Common myeloid progenitor, CD34-positive (primary cell): ENCODE results near the gene GNG10.

Experiments
- CTCF ChIA-PET: fragments of 350-600 bp; sonication (Branson Sonifier 250); formaldehyde crosslinking; loops from one replicate; lab custom pipeline; 2021; ENCODE audit warnings: antibody characterized with exemption; lab: Charles Lee
- POLR2A ChIA-PET: fragments of 350-600 bp; sonication (Branson Sonifier 250); formaldehyde crosslinking; loops from one replicate; lab custom pipeline; 2021; ENCODE audit warnings: antibody characterized with exemption; lab: Charles Lee
- DNase-seq, 3 donors: peaks; one replicate each; pipeline versions ENCODE4 v3.0.0 to v3.0.0-alpha.2; 2013
- H3K27ac ChIP-seq, 2 experiments: 1 replicate in 1 of 2; 2 replicates in 1 of 2; pipeline ENCODE4 v1.7.0; 2013; ENCODE audit warnings: inconsistent platforms in 2 of 2, low read length in 2 of 2, mild to moderate bottlenecking in 2 of 2, low read depth in 1 of 2, moderate library complexity in 1 of 2; ENCODE audit not compliant: severe bottlenecking in 2 of 2, insufficient read depth in 1 of 2, poor library complexity in 1 of 2
- H3K27me3 ChIP-seq, 5 experiments: replicated peaks in 2 of 5; 1 replicate in 3 of 5; 2 replicates in 2 of 5; pipeline versions ENCODE4 v1.6.1 to v1.7.0; 2013; ENCODE audit warnings: low read length in 4 of 5, mild to moderate bottlenecking in 2 of 5, moderate library complexity in 2 of 5, inconsistent platforms in 1 of 5; ENCODE audit not compliant: insufficient read depth in 5 of 5, control insufficient read depth in 4 of 5
- H3K36me3 ChIP-seq, 4 experiments: 1 replicate in 2 of 4; 2 replicates in 2 of 4; pipeline versions ENCODE4 v1.6.1 to v1.7.0; 2013; ENCODE audit warnings: low read length in 3 of 4, control low read depth in 1 of 4, mild to moderate bottlenecking in 1 of 4; ENCODE audit not compliant: control insufficient read depth in 4 of 4, insufficient read depth in 4 of 4
- H3K4me1 ChIP-seq, 4 experiments: 1 replicate in 3 of 4; 2 replicates in 1 of 4; pipeline versions ENCODE4 v1.6.1 to v1.7.1; 2013; ENCODE audit warnings: low read length in 3 of 4, mild to moderate bottlenecking in 3 of 4, control low read depth in 1 of 4, inconsistent platforms in 1 of 4, moderate library complexity in 1 of 4; ENCODE audit not compliant: control insufficient read depth in 4 of 4, insufficient read depth in 4 of 4; ENCODE audit errors: control extremely low read depth in 1 of 4
- H3K4me3 ChIP-seq, 7 experiments: 1 replicate in 4 of 7; 2 replicates in 3 of 7; pipeline versions ENCODE4 v1.5.1 to v1.7.0; 2013; ENCODE audit warnings: mild to moderate bottlenecking in 7 of 7, low read length in 6 of 7, moderate library complexity in 6 of 7, inconsistent platforms in 2 of 7, low read depth in 2 of 7, control low read depth in 1 of 7; ENCODE audit not compliant: insufficient read depth in 4 of 7, control insufficient read depth in 1 of 7; ENCODE audit errors: extremely low read depth in 1 of 7
- H3K9me3 ChIP-seq, 5 experiments: 1 replicate in 4 of 5; 2 replicates in 1 of 5; pipeline versions ENCODE4 v1.6.1 to v1.7.1; 2013; ENCODE audit warnings: low read length in 4 of 5, mild to moderate bottlenecking in 2 of 5, inconsistent platforms in 1 of 5, low read depth in 1 of 5, moderate library complexity in 1 of 5; ENCODE audit not compliant: control insufficient read depth in 4 of 5, insufficient read depth in 2 of 5; ENCODE audit errors: control extremely low read depth in 1 of 5
- WGBS: methylation state at CpG from one replicate; pipeline ENCODE4 v1.1.5; 2013; ENCODE audit not compliant: insufficient coverage; 5-methylcytosine and 5-hydroxymethylcytosine counted together

GNG10 gene

GRCh38 chr9:111712369-111712768, 51.0 kb downstream of the GNG10 start:
- WGBS: 100% methylated on average over 3 of the region's 3 CpGs
- H3K4me1 ChIP-seq: no peaks in the 10 kb centered on the region
- H3K4me3 ChIP-seq: no peak overlapping the region
- H3K27ac ChIP-seq: no peak overlapping the region
- CTCF ChIA-PET: interaction anchor here (1.9 kb wide), 1 partner anchor 47 kb away, joined by 4 read pairs; no protein-coding TSS in a partner anchor
- POLR2A ChIA-PET: no interaction called here
- DNase-seq: no peak
- no peaks in the 10 kb centered on the region for H3K27me3 ChIP-seq
- H3K36me3 ChIP-seq: no peaks in the 10 kb centered on the region
- H3K9me3 ChIP-seq: no peaks in the 10 kb centered on the region

GRCh38 chr9:111715471-111715870, 54.1 kb downstream of the GNG10 start:
- H3K4me3 ChIP-seq: no peak overlapping the region
- H3K27ac ChIP-seq: no peak overlapping the region
- no peaks in the 10 kb centered on the region for H3K9me3 ChIP-seq
- POLR2A ChIA-PET: no interaction called here
- no peak for DNase-seq
- CTCF ChIA-PET: no interaction called here
- no peaks in the 10 kb centered on the region for H3K4me1 ChIP-seq
- H3K36me3 ChIP-seq: no peaks in the 10 kb centered on the region
- H3K27me3 ChIP-seq: no peaks in the 10 kb centered on the region

- Histone ChIP-seq H3K36me3 (peaks cover 0 to 2% (median 0%) of the 10 kb centered on the region in 4 experiments), H3K4me1 (no peaks in the 10 kb centered on the region), H3K9me3 (no peaks in the 10 kb centered on the region), H3K27ac (no peak overlapping the region), H3K4me3 (no peak overlapping the region), H3K27me3 (no peaks in the 10 kb centered on the region)
- no peak for DNase-seq
- ChIA-PET POLR2A (no interaction called here), CTCF (no interaction called here)
- WGBS: no CpG with 5 or more reads among the region's 2 CpGs
Observed at GRCh38 chr9:111719541-111719940, 58.1 kb downstream of the GNG10 start.
